Naive thymus-derived CD4-positive, alpha-beta T cell (primary cell): Measurements from ENCODE around the gene KBTBD13. TPM values are rescaled to one million over a fixed set of nuclear protein-coding genes. Genes with fewer than 3 reads are reported as not detected.

Experiments
- ATAC-seq: fragments of 150-1000 bp; cut with Tn5 transposase; 2 replicates; pipeline ENCODE4 v1.10.0; 2021; ENCODE audit warnings: mild to moderate bottlenecking, moderate library complexity
- CTCF ChIA-PET: fragments of 350-600 bp; sonication (Branson Sonifier 250); formaldehyde crosslinking; loops from one replicate; lab custom pipeline; 2021; ENCODE audit warnings: antibody characterized with exemption; lab: Charles Lee
- POLR2A ChIA-PET: fragments of 350-600 bp; sonication (Branson Sonifier 250); formaldehyde crosslinking; loops from one replicate; lab custom pipeline; 2021; ENCODE audit warnings: antibody characterized with exemption, inconsistent platforms; lab: Charles Lee
- DNase-seq, 9 donors: peaks; one replicate each; pipeline versions ENCODE4 v3.0.0 to v3.0.0-alpha.2; 2020 to 2022; ENCODE audit warnings: mixed read lengths in 1 of 9
- H3K27ac ChIP-seq: one replicate; pipeline ENCODE4 v1.7.0; 2013; ENCODE audit warnings: mild to moderate bottlenecking, low read depth, low read length, moderate library complexity
- H3K27me3 ChIP-seq, 2 donors: one replicate each; pipeline ENCODE4 v1.7.0; 2013; ENCODE audit warnings: low read length in 2 of 2, mild to moderate bottlenecking in 2 of 2, moderate library complexity in 2 of 2; ENCODE audit not compliant: control insufficient read depth in 2 of 2, insufficient read depth in 2 of 2
- H3K36me3 ChIP-seq, 3 experiments: 1 replicate in 2 of 3; 2 replicates in 1 of 3; pipeline ENCODE4 v1.7.0; 2013; ENCODE audit warnings: low read length in 3 of 3, mild to moderate bottlenecking in 3 of 3, moderate library complexity in 1 of 3; ENCODE audit not compliant: insufficient read depth in 3 of 3, control insufficient read depth in 2 of 3
- H3K4me1 ChIP-seq, 2 donors: one replicate each; pipeline ENCODE4 v1.7.0; 2013; ENCODE audit warnings: low read length in 2 of 2, mild to moderate bottlenecking in 2 of 2, moderate library complexity in 1 of 2; ENCODE audit not compliant: control insufficient read depth in 2 of 2, insufficient read depth in 2 of 2
- H3K4me3 ChIP-seq: 2 replicates; pipeline ENCODE4 v1.7.0; 2013; ENCODE audit warnings: mild to moderate bottlenecking, low read length
- H3K9me3 ChIP-seq, 3 experiments: 1 replicate in 2 of 3; 2 replicates in 1 of 3; pipeline ENCODE4 v1.7.0; 2013; ENCODE audit warnings: low read length in 3 of 3; ENCODE audit not compliant: control insufficient read depth in 2 of 3
- H3K27ac Mint-ChIP-seq, 9 donors: one replicate each; pipeline ENCODE4 v1.8.0; 2020 to 2022; ENCODE audit warnings: mixed read lengths in 9 of 9, mild to moderate bottlenecking in 8 of 9, moderate library complexity in 5 of 9, inconsistent platforms in 2 of 9
- H3K27me3 Mint-ChIP-seq, 5 donors: one replicate each; pipeline ENCODE4 v1.8.0; 2021 to 2022; ENCODE audit warnings: mixed read lengths in 5 of 5, mild to moderate bottlenecking in 1 of 5
- H3K36me3 Mint-ChIP-seq, 5 donors: one replicate each; pipeline ENCODE4 v1.8.0; 2020 to 2022; ENCODE audit warnings: mixed read lengths in 5 of 5, mild to moderate bottlenecking in 3 of 5, inconsistent platforms in 1 of 5
- H3K4me1 Mint-ChIP-seq, 7 donors: one replicate each; pipeline ENCODE4 v1.8.0; 2020 to 2022; ENCODE audit warnings: mixed read lengths in 7 of 7, mild to moderate bottlenecking in 3 of 7, inconsistent platforms in 1 of 7
- H3K4me3 Mint-ChIP-seq, 10 donors: one replicate each; pipeline ENCODE4 v1.8.0; 2020 to 2022; ENCODE audit warnings: mild to moderate bottlenecking in 10 of 10, mixed read lengths in 10 of 10, moderate library complexity in 6 of 10, inconsistent platforms in 2 of 10
- H3K9me3 Mint-ChIP-seq, 11 donors: one replicate each; pipeline ENCODE4 v1.8.0; 2020 to 2022; ENCODE audit warnings: mixed read lengths in 11 of 11, mild to moderate bottlenecking in 4 of 11, inconsistent platforms in 1 of 11, moderate library complexity in 1 of 11
- intact Hi-C, 2 donors: fragments of 100-400 bp; cut with micrococcal nuclease; formaldehyde crosslinking; loops; one replicate each; pipeline ENCODE4 v1.15.1; 2023
- polyA plus RNA-seq, 2 donors: library from polyadenylated mRNA; unstranded; fragments of 300-500 nt; fragmentation: Illumina TruSeq; gene quantifications; one replicate each; pipeline ENCODE4 v1.2.3, GENCODE V29; 2021
- total RNA-seq, 6 experiments: library from RNA in 5 of 6; stranded (reverse) in 5 of 6; gene quantifications; 1 replicate in 5 of 6; 2 replicates in 1 of 6; pipeline ENCODE4 v1.2.3 and lab custom pipeline; 2021 to 2026

Gene KBTBD13
- total and polyA plus RNA-seq, 7 experiments from 2014 or later = not detected

GRCh38 chr15:65100442-65100841, 23.9 kb downstream of the KBTBD13 start:
- intact Hi-C loops = no loop called here
- H3K9me3 ChIP-seq = no peaks in the 10 kb centered on the region
- H3K27ac ChIP-seq = no peak overlapping the region
- Mint-ChIP-seq H3K4me1 (peaks cover 0 to 12% (median 5%) of the 10 kb centered on the region in 7 donors), H3K9me3 (no peaks in the 10 kb centered on the region), H3K4me3 (no peak overlapping the region), H3K27me3 (no peaks in the 10 kb centered on the region), H3K27ac (peak overlapping the region in 1 of 9 donors; percentile 10), H3K36me3 (peaks cover 7 to 53% (median 17%) of the 10 kb centered on the region in 5 donors)
- no peaks in the 10 kb centered on the region for H3K27me3 ChIP-seq
- DNase-seq (no peak), ATAC-seq (no peak)
- no peak overlapping the region for H3K4me3 ChIP-seq
- no peaks in the 10 kb centered on the region for H3K4me1 ChIP-seq
- ChIA-PET POLR2A (no interaction called here), CTCF (no interaction called here)
- peaks cover 0 to 58% (median 12%) of the 10 kb centered on the region in 3 experiments for H3K36me3 ChIP-seq

- DNase-seq = peak in 6 of 9 donors; percentile 18 to 49 (median 31)
- POLR2A ChIA-PET = no interaction called here
Measured at GRCh38 chr15:65101411-65101890, 24.9 kb downstream of the KBTBD13 start.

GRCh38 chr15:65101891-65102708, 25.6 kb downstream of the KBTBD13 start:
- intact Hi-C loops = loop anchor here (1.0 kb wide), 1 partner anchor 48 kb away; no protein-coding TSS in a partner anchor
- Histone ChIP-seq H3K4me1 (no peaks in the 10 kb centered on the region), H3K27ac (no peak overlapping the region), H3K4me3 (no peak overlapping the region), H3K36me3 (peaks cover 0 to 67% (median 12%) of the 10 kb centered on the region in 3 experiments), H3K9me3 (no peaks in the 10 kb centered on the region), H3K27me3 (no peaks in the 10 kb centered on the region)
- H3K27ac Mint-ChIP-seq = peak overlapping the region in 1 of 9 donors; percentile 63
- peaks cover 12 to 57% (median 17%) of the 10 kb centered on the region in 5 donors for H3K36me3 Mint-ChIP-seq
- ChIA-PET CTCF (interaction anchor here (0.6 to 1.0 kb wide), 3 partner anchors 47 to 219 kb away, joined by 3 read pairs; no protein-coding TSS in a partner anchor), POLR2A (no interaction called here)
- no peak for DNase-seq
- H3K9me3 Mint-ChIP-seq = no peaks in the 10 kb centered on the region
- H3K27me3 Mint-ChIP-seq = no peaks in the 10 kb centered on the region
- ATAC-seq = no peak
- no peak overlapping the region for H3K4me3 Mint-ChIP-seq
- H3K4me1 Mint-ChIP-seq = peaks cover 0 to 12% (median 5%) of the 10 kb centered on the region in 7 donors

More at GRCh38 chr15:65101411-65101890, 24.9 kb downstream of the KBTBD13 start:
- Mint-ChIP-seq H3K36me3 (peaks cover 12 to 59% (median 17%) of the 10 kb centered on the region in 5 donors), H3K27me3 (no peaks in the 10 kb centered on the region), H3K4me1 (peaks cover 0 to 12% (median 5%) of the 10 kb centered on the region in 7 donors), H3K9me3 (no peaks in the 10 kb centered on the region), H3K27ac (peak overlapping the region in 2 of 9 donors; percentile 44 to 63), H3K4me3 (no peak overlapping the region)
- CTCF ChIA-PET = interaction anchor here (0.6 to 1.0 kb wide), 2 partner anchors 46 to 136 kb away, joined by 3 read pairs; no protein-coding TSS in a partner anchor
- intact Hi-C loops = loop anchor here (1.0 kb wide), 1 partner anchor 47 kb away; no protein-coding TSS in a partner anchor
- Histone ChIP-seq H3K27me3 (no peaks in the 10 kb centered on the region), H3K4me3 (no peak overlapping the region), H3K9me3 (no peaks in the 10 kb centered on the region), H3K4me1 (no peaks in the 10 kb centered on the region), H3K36me3 (peaks cover 0 to 68% (median 12%) of the 10 kb centered on the region in 3 experiments), H3K27ac (no peak overlapping the region)
- ATAC-seq = peak; percentile 68

- no peaks in the 10 kb centered on the region for H3K4me1 ChIP-seq
- no peak for ATAC-seq
- Mint-ChIP-seq H3K27ac (no peak overlapping the region), H3K27me3 (no peaks in the 10 kb centered on the region), H3K36me3 (peaks cover 11 to 51% (median 17%) of the 10 kb centered on the region in 5 donors), H3K4me3 (no peak overlapping the region), H3K9me3 (no peaks in the 10 kb centered on the region), H3K4me1 (peaks cover 0 to 12% (median 5%) of the 10 kb centered on the region in 7 donors)
- no peaks in the 10 kb centered on the region for H3K9me3 ChIP-seq
- no peak overlapping the region for H3K27ac ChIP-seq
- ChIA-PET CTCF (interaction anchor here (0.6 kb wide), 1 partner anchor 218 kb away, joined by 3 read pairs; no protein-coding TSS in a partner anchor), POLR2A (no interaction called here)
- H3K27me3 ChIP-seq = no peaks in the 10 kb centered on the region
- no peak overlapping the region for H3K4me3 ChIP-seq
- intact Hi-C loops = no loop called here
- H3K36me3 ChIP-seq = peaks cover 0 to 59% (median 8%) of the 10 kb centered on the region in 3 experiments
- DNase-seq = no peak
Measured at GRCh38 chr15:65102912-65103311, 26.4 kb downstream of the KBTBD13 start.

GRCh38 chr15:65105038-65105437, 28.5 kb downstream of the KBTBD13 start:
- Histone ChIP-seq H3K9me3 (no peaks in the 10 kb centered on the region), H3K27ac (no peak overlapping the region), H3K4me1 (no peaks in the 10 kb centered on the region), H3K36me3 (peaks cover 0 to 38% (median 3%) of the 10 kb centered on the region in 3 experiments), H3K27me3 (no peaks in the 10 kb centered on the region), H3K4me3 (no peak overlapping the region)
- intact Hi-C loops = no loop called here
- H3K9me3 Mint-ChIP-seq = no peaks in the 10 kb centered on the region
- DNase-seq (no peak), ATAC-seq (no peak)
- no peak overlapping the region for H3K4me3 Mint-ChIP-seq
- H3K27ac Mint-ChIP-seq = no peak overlapping the region
- H3K36me3 Mint-ChIP-seq = peaks cover 4 to 46% (median 9%) of the 10 kb centered on the region in 5 donors
- no peaks in the 10 kb centered on the region for H3K27me3 Mint-ChIP-seq
- POLR2A ChIA-PET = no interaction called here
- H3K4me1 Mint-ChIP-seq = peaks cover 0 to 12% (median 5%) of the 10 kb centered on the region in 7 donors
- CTCF ChIA-PET = interaction anchor here (0.6 kb wide), 1 partner anchor 1115 kb away, joined by 3 read pairs; no protein-coding TSS in a partner anchor

GRCh38 chr15:65106011-65106590, 29.6 kb downstream of the KBTBD13 start:
- DNase-seq = no peak
- Histone ChIP-seq H3K27me3 (no peaks in the 10 kb centered on the region), H3K36me3 (peaks cover 0 to 33% (median 0%) of the 10 kb centered on the region in 3 experiments), H3K4me1 (no peaks in the 10 kb centered on the region), H3K4me3 (no peak overlapping the region), H3K9me3 (no peaks in the 10 kb centered on the region), H3K27ac (no peak overlapping the region)
- H3K4me3 Mint-ChIP-seq = no peak overlapping the region
- no peaks in the 10 kb centered on the region for H3K27me3 Mint-ChIP-seq
- ATAC-seq = no peak
- H3K4me1 Mint-ChIP-seq = peaks cover 0 to 9% (median 6%) of the 10 kb centered on the region in 7 donors
- H3K9me3 Mint-ChIP-seq = no peaks in the 10 kb centered on the region
- CTCF ChIA-PET = no interaction called here
- H3K36me3 Mint-ChIP-seq = peaks cover 4 to 45% (median 10%) of the 10 kb centered on the region in 5 donors
- POLR2A ChIA-PET = interaction anchor here (0.7 kb wide), 1 partner anchor 194 kb away, joined by 3 read pairs; no protein-coding TSS in a partner anchor
- intact Hi-C loops = no loop called here
- no peak overlapping the region for H3K27ac Mint-ChIP-seq
